T1000 (cell line): ENCODE data around the gene KCMF1.
A peak's percentile ranks its signal among the peaks of the same experiment; 100 is the strongest.

Experiments
- DNase-seq: peaks from one replicate; lab custom pipeline; 2025; ENCODE audit warnings: mixed read lengths; lab: John Stamatoyannopoulos, UW

The KCMF1 gene

GRCh38 chr2:85022232-85022631 is 51.3 kb downstream of the KCMF1 start:
- DNase-seq, result no peak

GRCh38 chr2:85024372-85025047 is 53.5 kb downstream of the KCMF1 start:
- DNase-seq, result no peak

DNA sequence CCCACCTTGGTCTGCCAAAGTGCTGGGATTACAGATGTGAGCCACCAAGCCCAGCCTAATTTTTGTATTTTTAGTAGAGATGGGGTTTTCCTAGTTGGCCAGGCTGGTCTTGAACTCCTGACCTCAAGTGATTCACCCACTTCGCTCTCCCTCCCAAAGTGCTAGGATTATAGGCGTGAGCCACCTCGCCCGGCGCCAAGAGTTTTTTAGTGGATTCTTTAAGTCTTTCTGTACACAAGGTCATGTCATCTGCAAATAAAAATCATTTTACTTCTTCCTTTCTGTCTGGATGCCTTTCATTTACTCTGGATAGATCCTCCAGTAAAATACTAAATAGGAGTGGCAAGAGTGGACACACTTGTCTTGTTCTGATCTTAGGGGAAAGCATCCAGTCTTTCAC is 61.7 kb downstream of the KCMF1 start:
- DNase-seq, result no peak

DNA sequence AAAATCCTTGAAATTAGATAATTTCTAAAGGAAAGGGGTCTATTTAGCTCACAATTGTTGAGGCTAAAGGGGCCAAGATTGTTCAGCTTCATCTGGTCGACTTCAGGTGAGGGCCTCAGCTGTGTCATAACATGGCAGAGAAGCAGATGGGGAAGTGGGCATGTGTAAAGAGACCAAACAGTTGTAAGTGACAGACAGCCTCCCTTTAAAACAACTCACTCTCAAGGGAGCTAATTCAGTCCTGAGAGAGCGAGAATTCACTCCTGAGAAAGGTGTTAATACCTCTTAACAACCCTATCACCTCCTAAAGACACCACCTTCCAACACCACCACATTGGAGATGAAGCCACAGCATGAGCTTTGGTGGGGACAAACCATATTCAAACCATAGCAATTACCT is 62.4 kb downstream of the KCMF1 start:
- DNase-seq, result no peak

GRCh38 chr2:85034158-85034557 is 63.2 kb downstream of the KCMF1 start:
- DNase-seq, result no peak

GRCh38 chr2:85037622-85038021 is 66.7 kb downstream of the KCMF1 start:
- no peak for DNase-seq

GRCh38 chr2:85042330-85042729 is 71.4 kb downstream of the KCMF1 start:
- DNase-seq, result no peak

- no peak for DNase-seq
Observed at GRCh38 chr2:85048534-85048933, 77.6 kb downstream of the KCMF1 start.

GRCh38 chr2:85049236-85049635 is 78.3 kb downstream of the KCMF1 start:
- DNase-seq, result no peak

DNA sequence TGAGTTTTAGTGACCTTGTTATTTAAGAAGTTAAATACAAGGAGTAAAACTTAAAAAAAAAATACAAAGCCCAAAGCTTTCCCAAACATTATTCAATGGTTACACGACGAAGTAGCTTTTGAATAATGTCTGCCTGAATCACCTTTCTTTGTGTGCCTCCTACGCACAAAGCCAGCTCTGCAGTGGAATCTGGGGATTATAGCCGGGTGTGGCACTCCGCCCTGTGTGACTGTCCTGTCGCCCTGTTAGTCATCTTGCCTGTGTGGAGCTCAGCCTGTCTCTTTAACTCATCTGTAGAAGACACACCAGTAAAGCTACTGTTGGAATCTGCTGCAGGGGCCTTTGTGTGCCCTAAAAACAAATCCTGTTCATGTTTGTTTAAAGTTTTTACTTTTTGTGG is 82.8 kb downstream of the KCMF1 start:
- no peak for DNase-seq

DNA sequence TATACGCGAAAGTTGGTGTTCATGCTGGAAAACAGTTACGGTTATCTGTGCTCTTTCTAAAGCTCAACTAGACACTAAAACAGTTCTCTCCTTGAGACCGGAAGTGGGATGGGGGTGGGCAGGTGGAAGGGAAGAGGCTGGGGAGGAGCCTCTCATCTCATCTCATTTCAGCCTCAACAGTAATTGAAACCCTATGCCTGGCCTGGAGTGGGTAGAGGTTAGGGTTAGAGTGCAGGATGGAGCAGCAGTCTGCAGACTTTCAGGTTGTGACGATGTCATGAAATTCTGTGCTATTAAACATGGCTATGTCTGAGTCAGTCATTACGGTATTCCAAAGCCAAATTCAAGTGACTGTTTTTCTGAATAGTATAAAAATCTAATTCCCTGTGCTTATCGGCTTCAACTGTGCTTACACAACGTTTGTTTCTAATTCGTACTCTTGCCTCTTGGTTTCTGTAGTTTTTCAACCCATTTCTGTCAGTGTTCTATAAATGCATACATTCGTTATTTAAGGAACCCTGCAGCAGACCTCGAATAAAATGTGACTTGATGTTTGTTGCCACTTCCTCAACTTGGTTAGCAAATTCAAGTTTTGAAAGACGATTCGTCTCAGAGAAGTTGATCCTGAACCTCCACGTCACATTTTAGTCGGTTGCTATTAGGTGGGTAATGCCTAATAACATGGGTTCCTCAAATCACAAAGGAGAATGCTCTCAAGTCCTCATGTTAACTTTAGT is 86.4 kb downstream of the KCMF1 start:
- no peak for DNase-seq

- DNase-seq, result no peak
Observed at GRCh38 chr2:85061896-85062295, 90.9 kb downstream of the KCMF1 start.

DNA sequence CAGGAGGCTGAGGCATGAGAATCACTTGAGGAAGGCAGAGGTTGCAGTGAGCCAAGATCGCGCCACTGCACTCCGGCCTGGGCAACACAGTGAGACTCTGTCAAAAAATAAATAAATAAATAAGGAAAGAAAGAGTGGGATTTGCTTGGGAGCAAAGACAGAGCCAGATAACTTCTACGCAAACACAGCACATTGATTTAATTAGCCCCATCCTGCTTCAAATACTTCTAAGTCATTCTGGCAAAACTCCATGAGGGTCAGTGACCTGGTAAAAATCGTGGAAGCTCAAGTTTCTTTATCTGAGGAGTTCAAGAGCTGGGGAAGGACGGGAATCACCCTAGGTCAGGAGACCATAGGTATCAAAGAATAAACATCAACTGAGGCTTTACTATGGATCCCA is 91.6 kb downstream of the KCMF1 start:
- DNase-seq, result no peak

- no peak for DNase-seq
Observed at GRCh38 chr2:85063981-85064599, 93.1 kb downstream of the KCMF1 start.

GRCh38 chr2:85064927-85065577 is 94.1 kb downstream of the KCMF1 start:
- no peak for DNase-seq

GRCh38 chr2:85066006-85066740 is 95.2 kb downstream of the KCMF1 start:
- DNase-seq, result no peak

DNA sequence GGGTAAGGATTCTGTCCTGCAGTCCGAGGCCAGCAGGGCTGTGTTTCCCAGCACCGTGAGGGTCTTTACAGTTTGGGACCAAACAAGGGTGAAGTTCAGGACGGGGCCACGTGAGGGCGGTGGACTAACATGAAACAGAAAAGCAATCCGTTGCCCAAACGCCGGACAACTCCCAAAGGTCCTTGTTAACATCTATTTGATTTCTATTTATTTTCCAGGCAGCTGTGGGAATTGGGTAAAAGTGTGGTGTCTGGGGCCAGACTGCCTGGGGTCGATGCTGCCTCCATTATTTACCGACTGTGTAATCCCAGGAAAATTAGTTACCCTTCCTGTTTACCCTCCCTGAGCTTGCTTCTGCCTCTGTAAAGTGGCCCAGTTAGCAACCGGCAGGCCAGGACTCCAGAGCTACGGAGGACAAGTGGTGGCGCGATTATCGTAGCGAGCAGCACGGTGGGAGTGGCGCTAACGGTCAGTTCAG is 96.0 kb downstream of the KCMF1 start:
- peak; percentile 50 for DNase-seq

DNA sequence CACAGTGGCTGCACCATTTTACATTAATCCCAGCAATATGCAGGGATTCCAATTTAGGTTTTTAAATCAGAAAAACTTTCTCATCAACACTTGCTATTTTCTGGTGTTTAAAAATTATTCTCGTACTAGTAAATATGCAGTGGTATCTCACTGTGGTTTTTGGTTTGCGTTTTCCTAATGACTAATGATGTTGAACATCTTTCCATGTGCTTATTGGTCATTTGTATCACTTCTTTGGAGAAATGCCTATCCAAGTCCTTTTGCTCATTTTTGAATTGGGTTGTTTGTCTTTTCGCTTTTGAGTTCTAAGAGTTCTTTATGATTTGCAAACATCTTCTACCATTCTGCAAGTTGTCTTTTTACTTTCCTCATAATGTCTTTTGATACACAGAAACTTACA is 100.1 kb downstream of the KCMF1 start:
- DNase-seq, result no peak

DNA sequence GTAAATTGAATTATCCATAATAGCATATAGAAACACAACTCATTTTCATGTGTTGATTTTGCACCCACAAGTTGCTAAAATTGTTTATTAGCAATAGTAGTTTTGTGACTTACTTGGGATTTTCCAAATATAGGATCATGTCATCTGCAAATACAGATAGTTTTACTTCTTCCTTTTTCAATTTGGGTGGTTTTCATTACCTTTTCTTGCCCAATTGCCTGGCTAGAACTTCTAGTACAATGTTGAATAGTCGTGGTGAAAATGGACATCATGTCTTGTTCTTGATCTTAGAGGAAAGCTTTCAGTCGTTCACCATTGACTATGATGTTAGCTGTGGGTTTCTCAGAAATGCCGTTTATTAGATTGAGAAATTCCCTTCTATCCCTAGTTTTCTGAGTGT is 102.1 kb downstream of the KCMF1 start:
- no peak for DNase-seq

DNA sequence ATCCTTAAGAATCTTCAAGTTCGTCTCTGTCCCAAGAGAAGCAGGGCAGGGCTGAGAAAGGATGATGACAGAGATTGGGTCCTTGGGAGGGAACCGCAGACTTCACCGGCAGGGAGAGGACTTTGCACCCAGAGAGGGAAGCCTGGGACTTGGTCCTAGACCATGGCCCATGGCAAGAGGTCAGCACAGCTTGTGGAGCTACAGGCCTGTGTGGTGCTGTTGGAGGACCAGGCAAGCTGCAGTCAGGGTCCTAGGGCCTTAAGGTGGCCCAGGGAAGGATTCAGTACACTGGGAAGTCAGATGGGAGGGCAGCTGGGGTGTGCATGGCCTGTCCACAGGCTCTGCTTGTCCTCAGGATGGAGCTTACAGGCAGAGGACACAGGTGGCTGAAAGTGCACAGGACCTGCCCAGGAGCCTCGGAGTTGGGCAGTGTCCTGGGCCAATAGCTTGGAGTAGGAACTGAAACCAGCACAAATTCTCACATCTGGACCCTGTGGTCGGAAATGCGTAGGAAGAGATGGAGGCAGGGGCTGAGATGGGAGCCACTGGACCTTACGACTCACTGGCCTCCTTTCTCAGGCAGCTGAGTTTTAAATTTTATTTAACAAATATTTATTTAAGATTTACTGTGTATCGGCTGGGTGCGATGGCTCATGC is 105.8 kb downstream of the KCMF1 start:
- no peak for DNase-seq

- DNase-seq, result no peak
Observed at GRCh38 chr2:85077859-85078419, 107.0 kb downstream of the KCMF1 start.
